ENCODE results near the gene SLC22A8. TPM values are rescaled to one million over a fixed set of nuclear protein-coding genes. Genes with fewer than 3 reads are reported as not detected.

The SLC22A8 gene
- polyA plus RNA-seq, 2 donors = not detected

DNA sequence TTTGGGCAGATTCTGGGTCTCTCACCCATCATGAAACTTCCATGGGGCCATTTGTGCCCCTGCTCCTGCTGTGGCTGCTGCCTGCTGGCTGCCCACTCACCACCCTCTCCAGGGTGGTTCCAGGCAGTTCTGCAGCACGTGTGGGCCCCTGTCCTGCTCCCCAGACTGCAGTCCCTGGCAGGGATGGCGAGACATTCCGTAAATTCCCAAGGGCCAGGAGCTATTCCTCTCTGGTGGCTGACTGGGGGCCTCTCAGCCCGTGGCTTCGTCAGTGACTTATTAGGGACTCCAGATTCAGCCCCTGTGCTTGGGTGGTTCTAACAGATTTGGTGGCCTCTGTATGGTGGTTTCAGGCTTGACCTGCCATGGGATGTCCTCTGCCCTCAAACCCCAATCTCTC is 3.9 kb upstream of the SLC22A8 start:
- 79 to 81% methylated on average over 5 of the region's 5 CpGs for WGBS, 2 donors
- no peaks in the 10 kb centered on the region for H3K36me3 ChIP-seq (ENCODE audit: control insufficient read depth in 2 of 2, insufficient read depth in 2 of 2, low read length in 1 of 2)
- no peak overlapping the region for H3K4me3 ChIP-seq (ENCODE audit: low read depth in 1 of 2, low read length in 2 of 2)
- H3K9me3 ChIP-seq (ENCODE audit: control insufficient read depth in 2 of 2, insufficient read depth in 1 of 2, low read depth in 1 of 2, low read length in 1 of 2) = no peaks in the 10 kb centered on the region
- peaks cover 2 to 9% of the 10 kb centered on the region in 2 donors for H3K4me1 ChIP-seq (ENCODE audit: control insufficient read depth in 2 of 2, insufficient read depth in 2 of 2, low read length in 1 of 2)
- H3K27me3 ChIP-seq (ENCODE audit: control insufficient read depth in 1 of 2, insufficient read depth in 2 of 2, low read length in 2 of 2) = no peaks in the 10 kb centered on the region
- H3K27ac ChIP-seq (ENCODE audit: low read depth in 2 of 2, low read length in 1 of 2) = no peak overlapping the region

DNA sequence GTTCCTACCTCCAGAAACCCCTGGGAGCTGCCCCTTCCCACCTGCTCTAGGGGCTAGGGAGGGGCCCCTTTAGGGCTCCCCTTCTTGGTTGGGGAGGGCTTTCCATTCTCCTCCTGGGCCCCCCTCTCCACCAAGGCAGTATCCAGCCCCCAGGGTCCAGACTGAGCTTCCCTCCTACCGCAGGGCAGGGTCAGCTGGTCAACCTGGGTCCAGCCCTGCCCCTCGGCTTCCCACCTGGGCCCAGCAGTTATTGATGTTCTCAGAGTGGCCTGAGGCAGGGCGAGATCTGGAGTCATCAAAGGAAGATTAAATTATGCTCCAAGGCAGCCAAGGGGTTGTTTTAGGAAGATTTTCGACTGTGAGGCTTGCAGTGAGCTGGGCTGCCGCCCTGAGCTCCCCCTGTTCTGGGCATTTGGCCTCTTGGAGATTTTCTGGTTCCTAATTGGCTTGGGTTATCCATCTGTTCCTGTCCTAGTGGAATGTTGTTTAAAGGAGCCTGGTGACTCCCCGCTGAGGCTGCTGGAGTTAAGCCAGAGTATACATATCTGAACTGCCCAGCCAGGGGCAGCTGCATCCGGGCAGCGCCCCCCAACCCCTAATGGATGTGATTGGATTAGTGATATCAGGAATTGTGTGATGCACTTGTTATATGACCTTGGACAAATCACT is 1.8 kb upstream of the SLC22A8 start:
- no peaks in the 10 kb centered on the region for H3K36me3 ChIP-seq (ENCODE audit: control insufficient read depth in 2 of 2, insufficient read depth in 2 of 2, low read length in 1 of 2)
- no peak overlapping the region for H3K4me3 ChIP-seq (ENCODE audit: low read depth in 1 of 2, low read length in 2 of 2)
- H3K9me3 ChIP-seq (ENCODE audit: control insufficient read depth in 2 of 2, insufficient read depth in 1 of 2, low read depth in 1 of 2, low read length in 1 of 2) = no peaks in the 10 kb centered on the region
- no peak overlapping the region for H3K27ac ChIP-seq (ENCODE audit: low read depth in 2 of 2, low read length in 1 of 2)
- no peaks in the 10 kb centered on the region for H3K27me3 ChIP-seq (ENCODE audit: control insufficient read depth in 1 of 2, insufficient read depth in 2 of 2, low read length in 2 of 2)
- H3K4me1 ChIP-seq (ENCODE audit: control insufficient read depth in 2 of 2, insufficient read depth in 2 of 2, low read length in 1 of 2) = peaks cover 2 to 6% of the 10 kb centered on the region in 2 donors
- WGBS, 2 donors = 25 to 28% methylated on average over 8 of the region's 8 CpGs

DNA sequence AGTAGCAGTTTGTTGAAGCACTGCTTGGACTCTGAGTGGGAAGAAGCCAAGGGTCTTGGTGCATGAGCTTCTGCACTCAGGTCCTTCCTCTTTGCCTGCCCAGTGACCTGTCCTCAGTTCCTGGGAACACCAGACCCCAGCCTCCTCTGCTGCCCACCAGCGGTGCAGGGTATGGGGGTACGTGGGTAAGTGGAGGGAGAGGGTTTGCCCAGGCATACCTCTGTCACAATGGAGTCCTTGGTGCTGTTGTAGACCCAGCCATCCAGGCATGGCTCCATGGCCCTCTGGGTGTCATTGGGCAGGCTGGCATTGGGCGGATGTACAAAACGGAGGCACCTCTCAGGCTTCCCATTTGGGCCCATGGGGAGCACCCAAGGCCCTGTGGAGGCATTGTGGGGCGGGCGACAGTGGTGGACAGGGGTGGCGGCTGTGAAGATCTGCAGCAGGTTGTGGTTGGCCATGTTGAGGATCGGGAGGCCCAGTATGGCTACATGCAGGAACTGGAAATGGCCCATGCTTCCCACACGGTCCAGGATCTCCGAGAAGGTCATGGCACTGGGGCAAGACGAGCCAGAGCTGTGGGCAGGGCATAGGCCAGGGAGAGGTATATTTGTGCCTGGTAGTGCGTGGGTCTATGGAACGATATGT is 1.1 kb downstream of the SLC22A8 start:
- Histone ChIP-seq H3K4me1 (ENCODE audit: control insufficient read depth in 2 of 2, insufficient read depth in 2 of 2, low read length in 1 of 2) (peaks cover 0 to 6% of the 10 kb centered on the region in 2 donors), H3K36me3 (ENCODE audit: control insufficient read depth in 2 of 2, insufficient read depth in 2 of 2, low read length in 1 of 2) (no peaks in the 10 kb centered on the region), H3K27ac (ENCODE audit: low read depth in 2 of 2, low read length in 1 of 2) (no peak overlapping the region), H3K4me3 (ENCODE audit: low read depth in 1 of 2, low read length in 2 of 2) (no peak overlapping the region), H3K27me3 (ENCODE audit: control insufficient read depth in 1 of 2, insufficient read depth in 2 of 2, low read length in 2 of 2) (no peaks in the 10 kb centered on the region), H3K9me3 (ENCODE audit: control insufficient read depth in 2 of 2, insufficient read depth in 1 of 2, low read depth in 1 of 2, low read length in 1 of 2) (no peaks in the 10 kb centered on the region)
- 92 to 93% methylated on average over 13 of the region's 13 CpGs for WGBS, 2 donors

DNA sequence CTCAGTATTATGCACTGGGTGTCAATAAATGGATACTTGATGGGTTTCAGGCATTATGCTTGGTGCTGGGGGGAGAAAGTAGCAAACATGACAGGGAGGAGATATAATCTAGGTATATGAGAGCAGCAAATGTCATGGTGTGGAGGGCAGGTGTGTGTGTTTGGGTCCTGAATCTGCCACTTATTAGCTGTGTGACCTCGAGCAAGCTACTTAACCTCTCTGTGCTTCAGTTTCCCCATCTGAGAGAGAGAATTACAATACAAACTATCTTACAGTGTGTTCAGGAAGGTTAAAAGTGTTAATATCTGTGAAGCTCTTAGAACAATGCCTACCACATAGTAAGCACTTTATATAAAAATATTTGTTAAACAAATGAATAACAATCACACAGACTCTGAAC is 2.8 kb downstream of the SLC22A8 start:
- Histone ChIP-seq H3K4me1 (ENCODE audit: control insufficient read depth in 2 of 2, insufficient read depth in 2 of 2, low read length in 1 of 2) (peaks cover 0 to 6% of the 10 kb centered on the region in 2 donors), H3K27me3 (ENCODE audit: control insufficient read depth in 1 of 2, insufficient read depth in 2 of 2, low read length in 2 of 2) (no peaks in the 10 kb centered on the region), H3K27ac (ENCODE audit: low read depth in 2 of 2, low read length in 1 of 2) (no peak overlapping the region), H3K9me3 (ENCODE audit: control insufficient read depth in 2 of 2, insufficient read depth in 1 of 2, low read depth in 1 of 2, low read length in 1 of 2) (no peaks in the 10 kb centered on the region), H3K36me3 (ENCODE audit: control insufficient read depth in 2 of 2, insufficient read depth in 2 of 2, low read length in 1 of 2) (no peaks in the 10 kb centered on the region), H3K4me3 (ENCODE audit: low read depth in 1 of 2, low read length in 2 of 2) (no peak overlapping the region)
- WGBS, 2 donors = 84 to 95% methylated on average over 1 of the region's 1 CpG

DNA sequence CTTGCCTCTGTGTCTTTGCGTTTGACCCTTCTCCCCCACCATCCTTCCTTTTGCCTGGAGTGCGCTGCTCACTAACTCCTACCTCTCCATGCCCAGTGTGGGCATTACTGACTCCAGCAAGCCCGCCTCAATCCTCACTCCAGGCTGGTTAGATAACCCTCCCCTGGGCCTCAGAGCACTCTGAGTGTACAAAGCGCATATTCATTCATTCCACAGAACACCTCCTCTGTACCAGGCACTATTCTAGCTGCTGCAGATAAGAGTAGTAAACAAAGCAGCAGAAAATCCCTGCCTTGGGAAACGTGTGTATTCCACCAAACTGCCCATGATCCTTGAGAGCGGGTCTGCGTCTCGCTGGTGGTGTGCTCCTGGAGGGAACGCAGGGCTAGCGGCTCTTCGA is 3.2 kb downstream of the SLC22A8 start:
- Histone ChIP-seq H3K9me3 (ENCODE audit: control insufficient read depth in 2 of 2, insufficient read depth in 1 of 2, low read depth in 1 of 2, low read length in 1 of 2) (no peaks in the 10 kb centered on the region), H3K27ac (ENCODE audit: low read depth in 2 of 2, low read length in 1 of 2) (no peak overlapping the region), H3K36me3 (ENCODE audit: control insufficient read depth in 2 of 2, insufficient read depth in 2 of 2, low read length in 1 of 2) (no peaks in the 10 kb centered on the region), H3K4me3 (ENCODE audit: low read depth in 1 of 2, low read length in 2 of 2) (no peak overlapping the region), H3K4me1 (ENCODE audit: control insufficient read depth in 2 of 2, insufficient read depth in 2 of 2, low read length in 1 of 2) (peaks cover 0 to 6% of the 10 kb centered on the region in 2 donors), H3K27me3 (ENCODE audit: control insufficient read depth in 1 of 2, insufficient read depth in 2 of 2, low read length in 2 of 2) (no peaks in the 10 kb centered on the region)
- 64 to 83% methylated on average over 11 of the region's 11 CpGs for WGBS, 2 donors

DNA sequence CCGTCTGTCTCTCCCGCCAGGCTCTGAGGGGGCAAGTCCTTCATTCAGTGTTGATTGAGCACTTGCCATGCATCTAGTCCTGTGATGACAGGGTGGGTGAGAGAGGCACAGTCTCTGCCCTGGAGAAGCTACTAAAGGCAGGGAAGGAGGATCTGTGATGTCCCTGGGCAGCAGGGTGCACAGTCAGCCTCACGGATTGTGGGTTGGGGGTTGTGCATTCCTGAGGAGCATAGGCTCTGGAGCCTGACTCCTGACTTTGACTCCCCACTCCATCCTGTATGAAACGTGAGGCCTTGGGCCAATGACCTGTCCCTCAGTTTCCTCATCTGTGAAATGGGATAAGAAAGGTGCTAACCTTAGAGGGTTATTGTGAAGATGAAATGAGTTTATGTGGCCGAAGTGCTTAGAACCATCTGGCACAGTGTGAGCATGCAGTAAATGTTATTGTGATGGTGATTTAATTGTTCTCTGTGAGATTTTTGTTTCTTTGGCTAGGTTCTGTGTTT is 4.7 kb downstream of the SLC22A8 start:
- H3K9me3 ChIP-seq (ENCODE audit: control insufficient read depth in 2 of 2, insufficient read depth in 1 of 2, low read depth in 1 of 2, low read length in 1 of 2) = no peaks in the 10 kb centered on the region
- no peak overlapping the region for H3K27ac ChIP-seq (ENCODE audit: low read depth in 2 of 2, low read length in 1 of 2)
- H3K4me1 ChIP-seq (ENCODE audit: control insufficient read depth in 2 of 2, insufficient read depth in 2 of 2, low read length in 1 of 2) = peaks cover 0 to 3% of the 10 kb centered on the region in 2 donors
- H3K36me3 ChIP-seq (ENCODE audit: control insufficient read depth in 2 of 2, insufficient read depth in 2 of 2, low read length in 1 of 2) = no peaks in the 10 kb centered on the region
- H3K27me3 ChIP-seq (ENCODE audit: control insufficient read depth in 1 of 2, insufficient read depth in 2 of 2, low read length in 2 of 2) = no peaks in the 10 kb centered on the region
- H3K4me3 ChIP-seq (ENCODE audit: low read depth in 1 of 2, low read length in 2 of 2) = no peak overlapping the region
- WGBS, 2 donors = 87% methylated on average over 5 of the region's 5 CpGs

DNA sequence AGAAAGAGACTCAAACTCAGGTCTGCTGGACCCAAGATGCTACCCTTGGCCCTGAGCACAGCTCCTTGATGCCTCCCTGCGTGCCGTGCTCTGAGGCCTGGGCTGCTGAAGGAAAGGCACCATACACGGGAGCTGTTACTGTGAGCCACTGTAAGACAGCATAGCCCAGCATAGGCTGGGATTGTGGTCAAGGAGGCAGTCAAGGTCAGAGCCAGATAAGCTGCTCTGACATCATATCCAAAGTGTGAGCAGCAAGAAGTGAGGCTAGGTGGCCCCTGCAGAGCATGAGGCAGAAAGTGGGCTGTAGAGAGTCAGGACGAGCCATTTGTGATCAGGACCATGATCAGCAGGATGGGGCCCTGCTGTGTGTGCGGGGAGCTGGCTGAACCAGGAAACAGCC is 7.7 kb downstream of the SLC22A8 start:
- WGBS, 2 donors = 85 to 87% methylated on average over 5 of the region's 5 CpGs
- no peak overlapping the region for H3K4me3 ChIP-seq (ENCODE audit: low read depth in 1 of 2, low read length in 2 of 2)
- H3K27me3 ChIP-seq (ENCODE audit: control insufficient read depth in 1 of 2, insufficient read depth in 2 of 2, low read length in 2 of 2) = no peaks in the 10 kb centered on the region
- no peaks in the 10 kb centered on the region for H3K4me1 ChIP-seq (ENCODE audit: control insufficient read depth in 2 of 2, insufficient read depth in 2 of 2, low read length in 1 of 2)
- H3K9me3 ChIP-seq (ENCODE audit: control insufficient read depth in 2 of 2, insufficient read depth in 1 of 2, low read depth in 1 of 2, low read length in 1 of 2) = no peaks in the 10 kb centered on the region
- no peaks in the 10 kb centered on the region for H3K36me3 ChIP-seq (ENCODE audit: control insufficient read depth in 2 of 2, insufficient read depth in 2 of 2, low read length in 1 of 2)
- no peak overlapping the region for H3K27ac ChIP-seq (ENCODE audit: low read depth in 2 of 2, low read length in 1 of 2)

DNA sequence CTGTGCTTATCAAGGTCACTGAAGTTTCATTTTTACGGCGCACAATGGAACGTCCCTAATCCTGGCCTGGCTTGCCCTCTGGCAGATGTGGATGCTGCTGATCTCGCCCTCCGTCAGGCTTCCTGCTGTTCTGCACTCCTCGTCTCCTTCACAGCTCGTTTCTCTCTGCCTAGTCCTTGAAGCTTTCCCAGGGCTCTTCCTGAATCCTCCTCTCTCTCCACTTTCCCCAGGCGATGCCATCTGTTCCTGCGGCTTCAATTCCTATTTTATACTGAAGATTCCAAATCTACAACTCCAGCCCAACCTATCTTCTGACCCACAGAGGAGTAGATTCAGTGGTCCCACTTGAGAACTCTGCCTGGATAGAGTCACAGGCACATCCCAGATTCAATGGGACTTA is 14.2 kb downstream of the SLC22A8 start:
- 78 to 80% methylated on average over 9 of the region's 9 CpGs for WGBS, 2 donors
- Histone ChIP-seq H3K9me3 (ENCODE audit: control insufficient read depth in 2 of 2, insufficient read depth in 1 of 2, low read depth in 1 of 2, low read length in 1 of 2) (no peaks in the 10 kb centered on the region), H3K36me3 (ENCODE audit: control insufficient read depth in 2 of 2, insufficient read depth in 2 of 2, low read length in 1 of 2) (no peaks in the 10 kb centered on the region), H3K4me3 (ENCODE audit: low read depth in 1 of 2, low read length in 2 of 2) (no peak overlapping the region), H3K27ac (ENCODE audit: low read depth in 2 of 2, low read length in 1 of 2) (no peak overlapping the region), H3K4me1 (ENCODE audit: control insufficient read depth in 2 of 2, insufficient read depth in 2 of 2, low read length in 1 of 2) (peaks cover 2 to 7% of the 10 kb centered on the region in 2 donors), H3K27me3 (ENCODE audit: control insufficient read depth in 1 of 2, insufficient read depth in 2 of 2, low read length in 2 of 2) (no peaks in the 10 kb centered on the region)

DNA sequence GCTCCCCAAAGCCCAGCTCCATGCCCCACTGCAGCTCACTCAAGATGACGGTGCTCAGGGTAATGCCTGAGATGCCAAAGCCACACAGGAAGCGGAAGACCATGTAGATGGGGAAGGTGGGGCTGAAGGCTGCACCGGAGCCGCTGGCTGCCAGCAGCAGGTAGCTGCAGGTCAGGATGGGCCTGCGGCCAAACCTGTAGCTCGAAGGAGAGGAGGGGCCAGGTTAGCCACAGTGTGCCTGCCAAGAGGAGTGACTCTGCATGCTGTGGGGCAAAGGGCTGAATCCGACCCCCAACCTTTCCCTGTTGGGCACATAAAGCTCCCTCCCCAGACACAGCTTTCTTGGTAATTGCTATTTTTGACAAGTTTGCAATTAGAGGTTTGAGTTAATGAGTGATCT is 16.0 kb downstream of the SLC22A8 start:
- Histone ChIP-seq H3K9me3 (ENCODE audit: control insufficient read depth in 2 of 2, insufficient read depth in 1 of 2, low read depth in 1 of 2, low read length in 1 of 2) (no peaks in the 10 kb centered on the region), H3K27ac (ENCODE audit: low read depth in 2 of 2, low read length in 1 of 2) (no peak overlapping the region), H3K36me3 (ENCODE audit: control insufficient read depth in 2 of 2, insufficient read depth in 2 of 2, low read length in 1 of 2) (no peaks in the 10 kb centered on the region), H3K4me1 (ENCODE audit: control insufficient read depth in 2 of 2, insufficient read depth in 2 of 2, low read length in 1 of 2) (peaks cover 2 to 7% of the 10 kb centered on the region in 2 donors), H3K4me3 (ENCODE audit: low read depth in 1 of 2, low read length in 2 of 2) (no peak overlapping the region), H3K27me3 (ENCODE audit: control insufficient read depth in 1 of 2, insufficient read depth in 2 of 2, low read length in 2 of 2) (no peaks in the 10 kb centered on the region)
- 44 to 51% methylated on average over 7 of the region's 7 CpGs for WGBS, 2 donors

DNA sequence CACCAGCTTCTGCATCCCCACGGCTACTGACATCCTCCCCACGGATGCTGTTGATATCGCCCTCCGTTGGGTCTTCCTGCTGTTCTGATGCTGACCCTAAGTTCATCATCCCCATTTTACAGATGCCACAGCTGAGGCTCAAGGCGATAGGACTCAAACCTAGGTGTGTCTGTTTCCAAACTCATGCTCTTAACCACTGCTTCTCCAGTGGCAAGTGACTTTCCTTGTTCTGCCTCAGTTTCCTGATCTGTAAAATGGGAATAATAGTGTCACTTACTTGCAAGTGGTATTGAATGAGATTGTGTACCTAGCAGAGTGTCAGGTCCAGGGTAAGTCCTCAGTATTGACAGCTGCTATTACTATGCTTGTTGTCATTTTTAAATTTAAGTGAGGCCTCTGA is 16.5 kb downstream of the SLC22A8 start:
- no peaks in the 10 kb centered on the region for H3K27me3 ChIP-seq (ENCODE audit: control insufficient read depth in 1 of 2, insufficient read depth in 2 of 2, low read length in 2 of 2)
- H3K4me3 ChIP-seq (ENCODE audit: low read depth in 1 of 2, low read length in 2 of 2) = no peak overlapping the region
- H3K27ac ChIP-seq (ENCODE audit: low read depth in 2 of 2, low read length in 1 of 2) = no peak overlapping the region
- 95 to 96% methylated on average over 5 of the region's 5 CpGs for WGBS, 2 donors
- peaks cover 2 to 7% of the 10 kb centered on the region in 2 donors for H3K4me1 ChIP-seq (ENCODE audit: control insufficient read depth in 2 of 2, insufficient read depth in 2 of 2, low read length in 1 of 2)
- H3K36me3 ChIP-seq (ENCODE audit: control insufficient read depth in 2 of 2, insufficient read depth in 2 of 2, low read length in 1 of 2) = no peaks in the 10 kb centered on the region
- H3K9me3 ChIP-seq (ENCODE audit: control insufficient read depth in 2 of 2, insufficient read depth in 1 of 2, low read depth in 1 of 2, low read length in 1 of 2) = no peaks in the 10 kb centered on the region

All from esophagus (tissue), 2 donors.